CD4-positive, alpha-beta T cell treated with Interleukin-2 at 100 ng/mL for 4 hours (primary cell): ENCODE results near the gene ITGB6.
"Not testable (repeated sequence)": the region's sequence is repeated elsewhere in the genome, so short reads cannot be mapped to it uniquely, and the experiment has no call there.

Experiments used
- DNase-seq: peaks from one replicate; pipeline ENCODE4 v3.0.0-alpha.2; 2020; ENCODE audit warnings: low spot score

ITGB6 gene

GRCh38 chr2:160181146-160181836 is 18.8 kb downstream of the ITGB6 start:
- not testable (repeated sequence) for DNase-seq

GRCh38 chr2:160180690-160181089 is 19.4 kb downstream of the ITGB6 start:
- DNase-seq = not testable (repeated sequence)

- no peak for DNase-seq
Measured at GRCh38 chr2:160180172-160180571, 19.9 kb downstream of the ITGB6 start.

- no peak for DNase-seq
Measured at GRCh38 chr2:160175169-160176134, 24.6 kb downstream of the ITGB6 start.

GRCh38 chr2:160174322-160174721 is 25.8 kb downstream of the ITGB6 start:
- no peak for DNase-seq

GRCh38 chr2:160169988-160170387 is 30.1 kb downstream of the ITGB6 start:
- DNase-seq = no peak

GRCh38 chr2:160169471-160169870 is 30.6 kb downstream of the ITGB6 start:
- no peak for DNase-seq

- no peak for DNase-seq
Measured at GRCh38 chr2:160168878-160169277, 31.2 kb downstream of the ITGB6 start.

- DNase-seq = no peak
Measured at GRCh38 chr2:160167089-160167740, 32.9 kb downstream of the ITGB6 start.

- DNase-seq = no peak
Measured at GRCh38 chr2:160165996-160166395, 34.1 kb downstream of the ITGB6 start.

- no peak for DNase-seq
Measured at GRCh38 chr2:160165081-160165480, 35.0 kb downstream of the ITGB6 start.

- no peak for DNase-seq
Measured at GRCh38 chr2:160157861-160158829, 41.9 kb downstream of the ITGB6 start.

GRCh38 chr2:160156665-160157064 is 43.4 kb downstream of the ITGB6 start:
- DNase-seq = no peak

GRCh38 chr2:160156100-160156499 is 44.0 kb downstream of the ITGB6 start:
- DNase-seq = no peak

- not testable (repeated sequence) for DNase-seq
Measured at GRCh38 chr2:160148419-160148818, 51.7 kb downstream of the ITGB6 start.

- no peak for DNase-seq
Measured at GRCh38 chr2:160145471-160145870, 54.6 kb downstream of the ITGB6 start.

GRCh38 chr2:160144280-160144990 is 55.6 kb downstream of the ITGB6 start:
- no peak for DNase-seq

GRCh38 chr2:160142472-160142871 is 57.6 kb downstream of the ITGB6 start:
- no peak for DNase-seq

- DNase-seq = no peak
Measured at GRCh38 chr2:160141912-160142311, 58.2 kb downstream of the ITGB6 start.

GRCh38 chr2:160141419-160141818 is 58.7 kb downstream of the ITGB6 start:
- DNase-seq = no peak

- DNase-seq = no peak
Measured at GRCh38 chr2:160140471-160140870, 59.6 kb downstream of the ITGB6 start.
